Sigmoid colon (tissue), 3 donors: ENCODE measurements around the gene LPP.

Source experiments
- CTCF ChIP-seq, 4 experiments: fragments of 450-650 bp in 3 of 4; fragments of 200-600 bp in 1 of 4; IDR thresholded peaks; one replicate each; pipeline ENCODE4 v1.5.1; 2016 to 2019; ENCODE audit warnings: antibody characterized with exemption in 4 of 4, mild to moderate bottlenecking in 3 of 4, moderate library complexity in 2 of 4
- POLR2A ChIP-seq, 2 donors: fragments of 450-650 bp; IDR thresholded peaks; one replicate each; pipeline ENCODE4 v1.6.1; 2016; ENCODE audit warnings: antibody characterized with exemption in 2 of 2, mild to moderate bottlenecking in 2 of 2, moderate library complexity in 2 of 2

GRCh38 chr3:188780193-188781147 is 626.5 kb downstream of the LPP start:
- no peak for TF ChIP-seq CTCF (IDR thresholded peaks at IDR 0.05)
- no peak for TF ChIP-seq POLR2A (IDR thresholded peaks at IDR 0.05)
